ENCODE measurements around the gene OR5H14.

OR5H14 gene

DNA sequence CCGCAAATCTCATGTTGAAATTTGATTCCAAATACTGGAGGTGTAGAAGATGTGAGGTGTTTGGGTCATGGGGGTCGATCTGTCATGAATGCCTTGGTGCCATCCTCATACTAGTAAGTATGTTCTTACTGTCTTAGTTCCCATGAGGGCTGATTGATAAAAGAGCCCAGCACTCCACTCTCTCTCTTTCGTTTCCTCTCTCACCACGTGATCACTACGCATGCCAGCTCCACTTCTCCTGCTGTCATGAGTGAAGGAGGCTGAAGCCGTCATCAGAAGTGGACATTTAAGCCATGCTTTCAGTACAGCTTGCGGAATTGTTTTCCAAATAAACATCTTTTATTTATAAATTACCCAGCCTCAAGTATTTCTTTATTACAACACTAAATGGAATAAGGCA, 25.3 kb downstream of the OR5H14 start:
- TF ChIP-seq TOX (CRISPR knock-in tag; IDR thresholded peaks at IDR 0.05; ENCODE audit: borderline replicate concordance) = no peak
- TF ChIP-seq ZNF8 (CRISPR knock-in tag; IDR thresholded peaks at IDR 0.05) = no peak
- TF ChIP-seq, protein P1, sequence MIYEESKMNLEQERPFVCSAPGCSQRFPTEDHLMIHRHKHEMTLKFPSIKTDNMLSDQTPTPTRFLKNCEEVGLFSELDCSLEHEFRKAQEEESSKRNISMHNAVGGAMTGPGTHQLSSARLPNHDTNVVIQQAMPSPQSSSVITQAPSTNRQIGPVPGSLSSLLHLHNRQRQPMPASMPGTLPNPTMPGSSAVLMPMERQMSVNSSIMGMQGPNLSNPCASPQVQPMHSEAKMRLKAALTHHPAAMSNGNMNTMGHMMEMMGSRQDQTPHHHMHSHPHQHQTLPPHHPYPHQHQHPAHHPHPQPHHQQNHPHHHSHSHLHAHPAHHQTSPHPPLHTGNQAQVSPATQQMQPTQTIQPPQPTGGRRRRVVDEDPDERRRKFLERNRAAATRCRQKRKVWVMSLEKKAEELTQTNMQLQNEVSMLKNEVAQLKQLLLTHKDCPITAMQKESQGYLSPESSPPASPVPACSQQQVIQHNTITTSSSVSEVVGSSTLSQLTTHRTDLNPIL (CRISPR knock-in tag; IDR thresholded peaks at IDR 0.05; ENCODE audit: low read depth) = no peak
- ATAC-seq = no peak

DNA sequence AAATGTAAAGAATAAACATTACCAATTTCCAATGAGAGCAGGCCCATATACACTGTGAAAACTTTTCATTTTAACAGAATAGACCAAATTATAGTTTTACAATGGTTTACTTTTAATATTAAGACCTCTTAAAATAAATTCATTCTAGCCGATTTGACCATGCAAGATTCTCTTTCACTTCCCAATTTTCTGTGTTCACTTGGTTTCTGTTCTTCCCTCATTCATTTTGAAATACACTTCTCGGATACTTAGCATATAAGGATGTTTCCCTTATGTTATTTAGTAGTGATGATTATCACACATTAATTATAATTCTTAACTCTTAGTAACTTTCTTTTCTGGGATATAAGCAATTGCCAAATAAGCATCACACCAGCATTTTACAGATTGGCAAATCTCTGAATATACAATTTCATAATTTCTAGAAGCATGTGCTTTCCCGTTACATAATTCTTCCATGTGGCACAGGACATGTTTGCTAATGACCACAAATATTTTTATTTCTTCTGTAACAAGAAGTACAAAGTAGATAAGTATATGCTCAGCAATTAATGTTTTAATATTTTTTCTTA, 33.1 kb downstream of the OR5H14 start:
- no peak for ATAC-seq
- no peak for TF ChIP-seq ZFP30 (CRISPR knock-in tag; IDR thresholded peaks at IDR 0.05)
- no peak for TF ChIP-seq ZNF565 (CRISPR knock-in tag; conservative IDR thresholded peaks at IDR 0.05; ENCODE audit: low read depth)
- TF ChIP-seq GLIS3 (CRISPR knock-in tag; IDR thresholded peaks at IDR 0.05) = no peak
- no peak for TF ChIP-seq TCF4 (CRISPR knock-in tag; IDR thresholded peaks at IDR 0.05; ENCODE audit: borderline replicate concordance)
- TF ChIP-seq CSDC2 (CRISPR knock-in tag; IDR thresholded peaks at IDR 0.05) = no peak
- TF ChIP-seq ISL1 (CRISPR knock-in tag; IDR thresholded peaks at IDR 0.05) = no peak
- TF ChIP-seq, protein P2, sequence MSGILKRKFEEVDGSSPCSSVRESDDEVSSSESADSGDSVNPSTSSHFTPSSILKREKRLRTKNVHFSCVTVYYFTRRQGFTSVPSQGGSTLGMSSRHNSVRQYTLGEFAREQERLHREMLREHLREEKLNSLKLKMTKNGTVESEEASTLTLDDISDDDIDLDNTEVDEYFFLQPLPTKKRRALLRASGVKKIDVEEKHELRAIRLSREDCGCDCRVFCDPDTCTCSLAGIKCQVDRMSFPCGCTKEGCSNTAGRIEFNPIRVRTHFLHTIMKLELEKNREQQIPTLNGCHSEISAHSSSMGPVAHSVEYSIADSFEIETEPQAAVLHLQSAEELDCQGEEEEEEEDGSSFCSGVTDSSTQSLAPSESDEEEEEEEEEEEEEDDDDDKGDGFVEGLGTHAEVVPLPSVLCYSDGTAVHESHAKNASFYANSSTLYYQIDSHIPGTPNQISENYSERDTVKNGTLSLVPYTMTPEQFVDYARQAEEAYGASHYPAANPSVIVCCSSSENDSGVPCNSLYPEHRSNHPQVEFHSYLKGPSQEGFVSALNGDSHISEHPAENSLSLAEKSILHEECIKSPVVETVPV (CRISPR knock-in tag; IDR thresholded peaks at IDR 0.05) = no peak
- no peak for TF ChIP-seq SNAI2 (CRISPR knock-in tag; IDR thresholded peaks at IDR 0.05)
- no peak for TF ChIP-seq ZNF8 (CRISPR knock-in tag; IDR thresholded peaks at IDR 0.05)
- no peak for TF ChIP-seq ZFP3 (CRISPR knock-in tag; IDR thresholded peaks at IDR 0.05)
- TF ChIP-seq BACH2 (CRISPR knock-in tag; IDR thresholded peaks at IDR 0.05; ENCODE audit: borderline replicate concordance) = no peak
- no peak for TF ChIP-seq RARB (CRISPR knock-in tag; IDR thresholded peaks at IDR 0.05)
- TF ChIP-seq, protein P3, sequence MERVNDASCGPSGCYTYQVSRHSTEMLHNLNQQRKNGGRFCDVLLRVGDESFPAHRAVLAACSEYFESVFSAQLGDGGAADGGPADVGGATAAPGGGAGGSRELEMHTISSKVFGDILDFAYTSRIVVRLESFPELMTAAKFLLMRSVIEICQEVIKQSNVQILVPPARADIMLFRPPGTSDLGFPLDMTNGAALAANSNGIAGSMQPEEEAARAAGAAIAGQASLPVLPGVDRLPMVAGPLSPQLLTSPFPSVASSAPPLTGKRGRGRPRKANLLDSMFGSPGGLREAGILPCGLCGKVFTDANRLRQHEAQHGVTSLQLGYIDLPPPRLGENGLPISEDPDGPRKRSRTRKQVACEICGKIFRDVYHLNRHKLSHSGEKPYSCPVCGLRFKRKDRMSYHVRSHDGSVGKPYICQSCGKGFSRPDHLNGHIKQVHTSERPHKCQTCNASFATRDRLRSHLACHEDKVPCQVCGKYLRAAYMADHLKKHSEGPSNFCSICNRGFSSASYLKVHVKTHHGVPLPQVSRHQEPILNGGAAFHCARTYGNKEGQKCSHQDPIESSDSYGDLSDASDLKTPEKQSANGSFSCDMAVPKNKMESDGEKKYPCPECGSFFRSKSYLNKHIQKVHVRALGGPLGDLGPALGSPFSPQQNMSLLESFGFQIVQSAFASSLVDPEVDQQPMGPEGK (CRISPR knock-in tag; IDR thresholded peaks at IDR 0.05; ENCODE audit: borderline replicate concordance) = no peak
- TF ChIP-seq ARNTL (CRISPR knock-in tag; IDR thresholded peaks at IDR 0.05; ENCODE audit: borderline replicate concordance, low read depth) = no peak
- no peak for TF ChIP-seq TOX (CRISPR knock-in tag; IDR thresholded peaks at IDR 0.05; ENCODE audit: borderline replicate concordance)
- TF ChIP-seq, protein P4, sequence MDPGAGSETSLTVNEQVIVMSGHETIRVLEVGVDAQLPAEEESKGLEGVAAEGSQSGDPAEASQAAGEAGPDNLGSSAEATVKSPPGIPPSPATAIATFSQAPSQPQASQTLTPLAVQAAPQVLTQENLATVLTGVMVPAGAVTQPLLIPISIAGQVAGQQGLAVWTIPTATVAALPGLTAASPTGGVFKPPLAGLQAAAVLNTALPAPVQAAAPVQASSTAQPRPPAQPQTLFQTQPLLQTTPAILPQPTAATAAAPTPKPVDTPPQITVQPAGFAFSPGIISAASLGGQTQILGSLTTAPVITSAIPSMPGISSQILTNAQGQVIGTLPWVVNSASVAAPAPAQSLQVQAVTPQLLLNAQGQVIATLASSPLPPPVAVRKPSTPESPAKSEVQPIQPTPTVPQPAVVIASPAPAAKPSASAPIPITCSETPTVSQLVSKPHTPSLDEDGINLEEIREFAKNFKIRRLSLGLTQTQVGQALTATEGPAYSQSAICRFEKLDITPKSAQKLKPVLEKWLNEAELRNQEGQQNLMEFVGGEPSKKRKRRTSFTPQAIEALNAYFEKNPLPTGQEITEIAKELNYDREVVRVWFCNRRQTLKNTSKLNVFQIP (CRISPR knock-in tag; IDR thresholded peaks at IDR 0.05; ENCODE audit: borderline replicate concordance, low read depth) = no peak
- no peak for TF ChIP-seq ZNF70 (CRISPR knock-in tag; IDR thresholded peaks at IDR 0.05)
- TF ChIP-seq ZC3H10 (CRISPR knock-in tag; IDR thresholded peaks at IDR 0.05) = no peak
- TF ChIP-seq PPARA (CRISPR knock-in tag; IDR thresholded peaks at IDR 0.05; ENCODE audit: borderline replicate concordance) = no peak
- TF ChIP-seq ESRRG (CRISPR knock-in tag; IDR thresholded peaks at IDR 0.05) = no peak

DNA sequence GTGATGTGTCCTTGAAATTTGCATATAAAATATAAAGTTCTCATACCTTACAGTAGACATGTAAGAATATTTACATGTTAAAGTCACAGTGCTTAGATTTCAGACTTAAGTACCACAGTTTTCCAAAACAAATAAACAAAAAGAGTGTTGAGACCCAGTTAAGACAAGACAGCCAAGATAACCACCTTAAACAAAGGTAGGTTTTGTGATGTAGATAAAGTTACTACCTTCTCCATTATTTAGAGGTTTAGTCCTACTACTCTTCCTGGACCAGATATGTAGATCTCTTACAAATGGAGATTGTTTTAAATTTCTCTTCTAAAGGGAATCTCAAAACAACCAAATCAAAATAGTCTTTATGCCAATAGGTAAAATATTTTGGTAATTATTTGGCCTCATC, 34.9 kb downstream of the OR5H14 start:
- ATAC-seq = no peak
- TF ChIP-seq, protein P3 (CRISPR knock-in tag; IDR thresholded peaks at IDR 0.05; ENCODE audit: borderline replicate concordance) = no peak
- no peak for TF ChIP-seq ZFP30 (CRISPR knock-in tag; IDR thresholded peaks at IDR 0.05)
- no peak for TF ChIP-seq GLIS3 (CRISPR knock-in tag; IDR thresholded peaks at IDR 0.05)
- TF ChIP-seq OSR1 (CRISPR knock-in tag; IDR thresholded peaks at IDR 0.05) = no peak
- TF ChIP-seq ESRRG (CRISPR knock-in tag; IDR thresholded peaks at IDR 0.05) = no peak
